ENCODE measurements around the gene DEUP1.

DNA sequence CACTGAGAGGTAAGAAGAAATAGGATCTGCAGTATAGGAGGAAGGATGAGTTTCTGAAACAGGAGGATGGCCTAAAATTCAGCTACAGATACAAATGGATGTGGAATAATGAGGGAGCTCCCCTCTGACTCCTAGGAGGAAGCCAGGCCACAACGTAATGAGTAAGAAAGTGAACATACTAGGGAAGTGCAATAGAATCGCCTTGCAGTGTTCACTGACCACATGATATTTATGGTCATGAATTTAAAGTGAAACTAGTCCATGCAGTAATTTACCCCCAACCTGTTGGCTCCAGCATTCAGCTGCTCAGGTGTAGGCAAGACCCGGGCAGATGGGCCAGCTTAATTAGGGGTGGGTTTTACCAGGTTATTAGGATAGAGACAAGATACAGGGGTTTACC lies 101.7 kb downstream of the DEUP1 start:
- TF ChIP-seq, protein P1, sequence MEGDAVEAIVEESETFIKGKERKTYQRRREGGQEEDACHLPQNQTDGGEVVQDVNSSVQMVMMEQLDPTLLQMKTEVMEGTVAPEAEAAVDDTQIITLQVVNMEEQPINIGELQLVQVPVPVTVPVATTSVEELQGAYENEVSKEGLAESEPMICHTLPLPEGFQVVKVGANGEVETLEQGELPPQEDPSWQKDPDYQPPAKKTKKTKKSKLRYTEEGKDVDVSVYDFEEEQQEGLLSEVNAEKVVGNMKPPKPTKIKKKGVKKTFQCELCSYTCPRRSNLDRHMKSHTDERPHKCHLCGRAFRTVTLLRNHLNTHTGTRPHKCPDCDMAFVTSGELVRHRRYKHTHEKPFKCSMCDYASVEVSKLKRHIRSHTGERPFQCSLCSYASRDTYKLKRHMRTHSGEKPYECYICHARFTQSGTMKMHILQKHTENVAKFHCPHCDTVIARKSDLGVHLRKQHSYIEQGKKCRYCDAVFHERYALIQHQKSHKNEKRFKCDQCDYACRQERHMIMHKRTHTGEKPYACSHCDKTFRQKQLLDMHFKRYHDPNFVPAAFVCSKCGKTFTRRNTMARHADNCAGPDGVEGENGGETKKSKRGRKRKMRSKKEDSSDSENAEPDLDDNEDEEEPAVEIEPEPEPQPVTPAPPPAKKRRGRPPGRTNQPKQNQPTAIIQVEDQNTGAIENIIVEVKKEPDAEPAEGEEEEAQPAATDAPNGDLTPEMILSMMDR (conservative IDR thresholded peaks at IDR 0.05; ENCODE audit: low read length): no peak
- no peak for TF ChIP-seq EZH2phosphoT487 (IDR thresholded peaks at IDR 0.05; ENCODE audit: borderline replicate concordance, low read depth, low read length)

Measured in OCI-LY7 (cell line).